Brain microvascular endothelial cell (primary cell): ENCODE data around the gene FARS2.

ENCODE experiments used
- DNase-seq: peaks from one replicate; pipeline ENCODE4 v3.0.0-alpha.2; 2020
- H3K27ac ChIP-seq: fragments of 250-450 bp; sonication (Bioruptor Pico); 2 replicates; pipeline ENCODE4 v1.5.1; 2020; ENCODE audit warnings: mild to moderate bottlenecking, moderate library complexity
- H3K27me3 ChIP-seq: fragments of 250-450 bp; sonication (Bioruptor Pico); replicated peaks from 2 replicates; pipeline ENCODE4 v1.5.1; 2020; ENCODE audit warnings: mild to moderate bottlenecking
- H3K36me3 ChIP-seq: fragments of 250-450 bp; sonication (Bioruptor Pico); replicated peaks from 2 replicates; pipeline ENCODE4 v1.5.1; 2020; ENCODE audit warnings: mild to moderate bottlenecking
- H3K4me3 ChIP-seq: 2 replicates; pipeline ENCODE4 v1.5.1; 2011; ENCODE audit warnings: low read depth, mild to moderate bottlenecking, control low read depth, low read length, moderate library complexity
- in situ Hi-C: cut with HindIII; loops from 2 replicates; pipeline ENCODE4 v1.10.0; 2017; ENCODE audit warnings: low sequenced_read_pairs, low pct_ligation_motif_present
- TF ChIP-seq, protein P1 (sequence below): IDR thresholded peaks from 2 replicates; pipeline ENCODE4 v1.5.1; 2011; ENCODE audit warnings: low read depth, mild to moderate bottlenecking, moderate library complexity, low read length, control low read depth, inconsistent platforms; ENCODE audit errors: missing control alignments

Gene FARS2

DNA sequence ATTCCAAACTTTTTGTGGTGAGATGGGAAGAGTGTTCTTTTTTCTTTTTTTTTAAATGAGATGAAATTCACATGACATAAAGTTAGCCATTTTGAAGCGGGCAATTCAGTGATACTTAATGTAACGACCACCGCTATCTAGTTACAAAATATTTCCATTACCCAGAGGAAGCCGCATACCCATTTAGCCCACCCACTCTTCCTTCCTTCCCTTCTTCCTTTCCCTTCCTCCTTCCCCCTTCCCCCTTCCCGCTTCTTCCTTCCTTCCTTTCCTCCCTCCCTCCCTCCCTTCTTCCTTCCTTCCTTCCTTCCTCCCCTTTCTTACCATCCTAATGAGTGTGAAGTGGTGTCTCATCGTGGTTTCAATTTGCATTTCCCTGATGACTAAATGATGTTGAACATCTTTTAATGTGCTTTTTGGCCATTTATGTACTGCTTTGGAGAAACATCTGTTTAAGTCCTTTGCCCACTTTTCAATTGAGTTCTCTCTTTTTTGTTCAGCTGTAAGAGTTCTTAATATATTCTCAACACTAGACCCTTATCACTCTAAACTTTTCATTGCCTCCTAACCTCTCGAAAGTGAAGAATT, 371.1 kb downstream of the FARS2 start:
- no peak overlapping the region for H3K4me3 ChIP-seq
- DNase-seq = no peak
- in situ Hi-C loops = no loop called here
- TF ChIP-seq, protein P1, sequence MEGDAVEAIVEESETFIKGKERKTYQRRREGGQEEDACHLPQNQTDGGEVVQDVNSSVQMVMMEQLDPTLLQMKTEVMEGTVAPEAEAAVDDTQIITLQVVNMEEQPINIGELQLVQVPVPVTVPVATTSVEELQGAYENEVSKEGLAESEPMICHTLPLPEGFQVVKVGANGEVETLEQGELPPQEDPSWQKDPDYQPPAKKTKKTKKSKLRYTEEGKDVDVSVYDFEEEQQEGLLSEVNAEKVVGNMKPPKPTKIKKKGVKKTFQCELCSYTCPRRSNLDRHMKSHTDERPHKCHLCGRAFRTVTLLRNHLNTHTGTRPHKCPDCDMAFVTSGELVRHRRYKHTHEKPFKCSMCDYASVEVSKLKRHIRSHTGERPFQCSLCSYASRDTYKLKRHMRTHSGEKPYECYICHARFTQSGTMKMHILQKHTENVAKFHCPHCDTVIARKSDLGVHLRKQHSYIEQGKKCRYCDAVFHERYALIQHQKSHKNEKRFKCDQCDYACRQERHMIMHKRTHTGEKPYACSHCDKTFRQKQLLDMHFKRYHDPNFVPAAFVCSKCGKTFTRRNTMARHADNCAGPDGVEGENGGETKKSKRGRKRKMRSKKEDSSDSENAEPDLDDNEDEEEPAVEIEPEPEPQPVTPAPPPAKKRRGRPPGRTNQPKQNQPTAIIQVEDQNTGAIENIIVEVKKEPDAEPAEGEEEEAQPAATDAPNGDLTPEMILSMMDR = no peak
- no peaks in the 10 kb centered on the region for H3K27me3 ChIP-seq
- H3K36me3 ChIP-seq = no peaks in the 10 kb centered on the region
- no peak overlapping the region for H3K27ac ChIP-seq

DNA sequence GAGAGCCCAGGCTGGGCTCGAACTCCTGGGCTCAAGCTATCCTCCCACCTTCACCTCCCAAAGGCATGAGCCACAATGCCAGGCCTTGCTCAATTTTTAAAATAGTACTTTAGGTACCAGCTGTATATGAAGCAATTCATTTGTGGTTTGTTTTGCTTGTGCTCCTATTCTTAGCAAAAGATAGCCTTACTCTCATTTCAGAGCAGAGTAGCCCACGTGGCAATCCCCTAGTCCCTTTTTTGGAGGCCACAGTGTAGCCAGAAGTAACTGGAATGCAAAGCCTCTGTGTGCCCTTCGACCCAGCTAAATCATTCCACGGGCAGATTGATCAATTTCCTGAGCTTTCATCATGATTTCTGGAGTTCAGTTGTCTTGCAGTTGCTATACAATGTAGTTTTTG, 373.2 kb downstream of the FARS2 start:
- Histone ChIP-seq H3K36me3 (no peaks in the 10 kb centered on the region), H3K4me3 (no peak overlapping the region), H3K27me3 (no peaks in the 10 kb centered on the region), H3K27ac (no peak overlapping the region)
- TF ChIP-seq, protein P1 = no peak
- DNase-seq = no peak
- in situ Hi-C loops = no loop called here

DNA sequence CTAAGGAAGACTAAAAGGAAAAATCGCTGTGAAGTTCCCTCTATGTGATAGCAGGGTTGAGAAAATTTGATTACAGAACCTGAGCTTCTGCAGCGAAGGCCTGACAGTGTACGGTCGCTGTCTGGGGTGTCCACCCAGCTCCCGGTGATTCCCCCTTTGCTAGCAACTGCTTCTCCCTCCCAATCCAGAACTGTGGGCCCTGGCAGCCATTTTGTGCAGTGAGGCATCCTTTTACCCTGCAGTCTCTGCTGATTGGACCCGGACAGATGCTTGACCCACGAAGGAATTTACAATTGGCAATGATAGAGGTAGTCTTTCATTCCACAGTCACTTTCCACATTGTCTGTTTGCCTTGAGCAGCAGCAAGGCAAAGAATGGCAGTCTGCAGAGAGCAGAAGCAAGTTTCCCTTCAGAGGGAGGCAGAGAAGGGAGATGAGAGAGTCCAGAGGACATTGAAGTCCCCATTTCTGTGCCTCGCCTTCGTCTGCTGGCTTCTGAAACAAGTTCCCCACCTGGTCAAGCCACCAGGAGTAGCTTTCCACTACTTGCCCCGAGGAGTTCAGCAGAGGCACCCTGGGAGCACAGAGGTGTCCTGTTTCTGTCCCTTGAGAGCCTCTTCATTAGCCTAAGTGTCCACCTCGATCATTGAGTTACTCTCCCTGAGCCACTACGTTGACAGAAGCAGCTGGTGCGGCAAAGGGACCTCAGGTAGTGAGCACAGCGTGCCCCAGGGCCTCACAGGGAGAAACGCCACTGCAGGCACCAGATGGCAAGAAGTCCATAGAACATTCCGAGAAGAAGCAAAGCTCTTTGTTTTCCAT, 375.1 kb downstream of the FARS2 start:
- no peaks in the 10 kb centered on the region for H3K27me3 ChIP-seq
- no peak overlapping the region for H3K27ac ChIP-seq
- in situ Hi-C loops = no loop called here
- DNase-seq = no peak
- H3K4me3 ChIP-seq = no peak overlapping the region
- TF ChIP-seq, protein P1 = no peak
- H3K36me3 ChIP-seq = no peaks in the 10 kb centered on the region

DNA sequence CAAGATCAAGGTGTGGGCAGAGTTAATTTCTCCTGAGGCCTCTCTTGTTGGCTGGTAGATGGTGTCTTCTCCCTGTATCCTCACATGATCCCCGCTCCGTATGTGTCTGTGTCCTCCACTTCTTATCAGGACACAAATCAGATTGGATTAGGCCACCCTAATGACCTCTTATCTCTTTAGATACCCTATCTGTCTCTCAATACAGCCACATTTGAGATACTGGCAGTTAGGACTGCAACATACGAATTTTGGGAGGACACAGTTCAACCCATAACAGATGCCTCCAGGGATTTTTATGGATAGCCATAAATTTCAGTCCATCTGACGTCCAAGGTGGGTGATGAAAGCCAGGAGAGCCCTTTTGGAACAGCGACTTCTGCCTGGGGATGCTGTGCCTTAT, 376.4 kb downstream of the FARS2 start:
- DNase-seq = no peak
- H3K27me3 ChIP-seq = no peaks in the 10 kb centered on the region

DNA sequence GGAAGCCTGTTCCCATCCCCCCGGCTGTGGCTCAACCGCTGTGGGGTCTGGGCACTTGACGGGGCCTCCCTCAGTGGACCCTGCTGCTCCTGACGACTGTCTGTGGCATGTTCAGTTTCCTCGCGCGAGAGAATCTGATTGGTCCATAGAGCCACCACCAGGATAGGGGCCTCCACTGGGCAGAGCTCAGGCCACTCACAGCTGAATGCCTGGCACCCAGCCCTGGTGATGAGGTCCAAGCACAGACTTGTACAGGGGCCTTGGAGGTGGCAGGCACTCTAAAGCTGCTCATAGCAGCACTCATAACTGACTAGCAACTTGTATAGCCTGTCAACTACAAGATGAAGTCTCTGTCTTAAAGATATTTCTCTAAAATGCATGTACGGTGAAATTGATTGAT, 377.4 kb downstream of the FARS2 start:
- in situ Hi-C loops = no loop called here
- Histone ChIP-seq H3K36me3 (no peaks in the 10 kb centered on the region), H3K4me3 (no peak overlapping the region), H3K27me3 (no peaks in the 10 kb centered on the region), H3K27ac (no peak overlapping the region)
- DNase-seq = no peak
- TF ChIP-seq, protein P1 = no peak

More for the DNA sequence above, 376.4 kb downstream of the FARS2 start:
- no peaks in the 10 kb centered on the region for H3K36me3 ChIP-seq
- TF ChIP-seq, protein P1 = no peak
- in situ Hi-C loops = no loop called here
- no peak overlapping the region for H3K27ac ChIP-seq
- H3K4me3 ChIP-seq = no peak overlapping the region
